ENCODE results near the gene SLC15A3.

Gene SLC15A3

GRCh38 chr11:60927061-60927592, 24.8 kb downstream of the SLC15A3 start:
- no peak for DNase-seq

DNA sequence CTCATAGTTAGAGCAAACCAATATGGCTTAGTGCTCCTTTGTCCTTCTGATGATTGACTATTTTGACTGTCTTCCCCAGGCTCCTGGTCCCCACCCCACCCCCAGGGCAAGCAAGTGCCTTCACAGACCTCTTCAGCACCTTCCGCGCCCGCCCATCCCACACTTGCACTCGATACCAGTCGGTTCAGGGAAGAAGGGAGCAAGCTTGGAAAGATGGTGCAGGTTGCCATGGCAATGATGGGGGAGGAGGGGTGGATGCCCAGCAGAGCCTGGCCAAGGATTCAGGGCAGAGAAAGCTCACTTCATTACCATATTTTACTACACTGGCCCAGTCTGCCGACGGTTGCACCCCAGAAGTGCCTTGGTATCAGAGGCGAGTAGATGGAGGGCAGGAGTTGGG, 25.5 kb downstream of the SLC15A3 start:
- no peak for DNase-seq

DNA sequence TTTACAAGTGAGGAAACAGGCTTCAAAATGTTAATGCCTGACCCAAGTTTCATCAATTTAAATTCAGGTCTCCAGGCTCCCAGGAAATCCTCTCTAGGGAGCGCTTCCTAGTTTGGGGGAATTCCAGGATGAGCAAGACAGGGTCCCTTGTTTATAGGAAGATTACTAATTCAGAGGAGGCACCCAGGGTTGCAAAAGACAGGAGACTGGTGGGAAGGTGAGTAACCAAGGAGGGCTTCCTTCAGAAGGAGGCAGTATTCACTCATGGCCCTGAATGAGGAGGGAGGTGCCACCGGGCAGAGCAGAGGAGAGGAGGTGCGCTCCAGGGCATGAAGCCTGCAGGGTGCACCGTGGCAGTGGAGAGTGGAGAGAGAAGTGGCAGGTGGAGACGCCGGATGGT, 26.1 kb downstream of the SLC15A3 start:
- DNase-seq = no peak

DNA sequence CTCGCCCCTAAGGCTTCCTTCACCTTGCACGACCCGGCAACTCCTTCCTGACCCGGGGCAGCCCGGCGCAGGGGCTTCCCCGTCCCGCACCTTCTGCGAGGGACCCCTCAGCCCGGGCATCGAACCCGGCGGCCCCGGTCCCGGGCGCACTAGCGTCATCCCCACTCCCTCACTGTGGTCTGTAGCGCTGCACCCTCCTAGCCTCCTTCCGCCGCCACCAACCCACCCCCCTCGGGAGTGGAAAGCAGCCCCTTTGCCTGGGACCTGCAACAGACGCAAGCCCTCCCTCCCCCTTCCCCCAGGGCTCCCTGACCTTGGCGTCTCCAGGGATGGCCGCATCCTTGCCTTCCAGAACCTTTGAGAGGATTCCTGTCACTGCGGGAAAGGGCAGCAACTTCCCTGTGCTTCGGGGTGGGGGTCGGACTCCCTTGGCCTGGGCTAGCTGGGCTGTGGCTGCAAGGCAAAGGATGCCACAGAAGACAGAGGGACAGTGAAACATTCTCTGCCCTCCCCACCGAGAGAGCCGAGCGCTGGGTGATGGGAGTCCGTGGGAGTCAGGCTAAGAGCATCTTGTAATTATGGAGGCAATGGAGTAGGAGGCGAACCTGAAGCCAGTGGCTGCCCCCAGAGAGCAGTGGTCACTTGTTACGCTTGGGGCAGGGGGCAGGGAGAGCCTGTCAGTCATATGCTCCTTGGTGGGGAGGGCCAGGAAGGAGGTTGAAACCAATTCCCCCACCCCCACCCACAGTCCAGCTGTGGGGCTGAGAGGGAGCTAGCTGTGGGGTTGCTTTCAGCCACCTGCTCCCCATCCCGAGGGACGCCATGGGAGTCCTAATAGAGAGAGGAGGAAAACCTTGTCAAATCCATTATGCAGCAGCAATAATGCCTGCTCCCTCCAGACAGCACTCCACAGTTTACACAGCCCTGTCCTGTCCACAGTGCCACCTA, 26.8 kb downstream of the SLC15A3 start:
- DNase-seq = no peak

DNA sequence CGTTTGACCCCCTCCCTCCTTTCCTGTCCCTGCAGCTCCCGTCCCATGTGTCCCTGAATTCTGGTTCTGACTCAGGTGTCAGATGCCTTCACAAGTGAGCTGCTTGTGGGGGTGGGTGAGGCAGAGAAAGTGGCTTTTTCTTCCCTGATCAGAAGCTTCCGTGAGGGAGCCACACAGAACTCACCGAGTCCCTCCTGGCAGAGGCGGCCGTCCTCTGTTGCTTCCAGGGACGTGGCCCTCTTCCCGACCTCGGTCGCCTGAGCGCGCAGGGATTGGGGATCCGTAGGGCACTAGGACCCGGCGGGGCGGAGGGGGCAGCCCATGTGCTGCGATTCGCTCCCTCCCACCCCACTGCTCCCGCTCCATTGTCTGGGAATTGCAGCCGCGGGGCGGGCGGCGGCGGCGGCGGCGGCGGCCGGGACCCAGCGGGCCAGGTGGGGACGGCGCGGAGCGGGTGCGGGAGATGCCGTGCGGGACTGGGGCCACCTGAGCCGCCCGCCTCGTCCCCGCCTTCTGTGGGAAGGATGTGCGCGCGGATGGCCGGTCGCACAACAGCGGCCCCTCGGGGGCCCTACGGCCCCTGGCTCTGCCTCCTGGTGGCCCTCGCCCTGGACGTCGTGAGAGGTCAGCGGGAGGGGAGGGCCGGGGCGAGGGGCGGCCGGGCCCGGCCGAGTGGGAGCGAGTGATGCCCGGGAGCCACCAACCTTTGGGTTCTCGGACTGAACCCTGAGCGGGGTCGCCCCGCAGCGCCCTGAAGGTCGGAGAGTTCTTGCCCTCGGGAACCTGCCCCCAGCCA, 27.7 kb downstream of the SLC15A3 start, which contains the start of gene TMEM132A:
TSS of gene TMEM132A (plus strand) at position 351 of the 796 bp plus-strand sequence. CDS start at position 525, 174 bp downstream.
- no peak for DNase-seq

GRCh38 chr11:60923800-60924109, 28.2 kb downstream of the SLC15A3 start:
- no peak for DNase-seq

DNA sequence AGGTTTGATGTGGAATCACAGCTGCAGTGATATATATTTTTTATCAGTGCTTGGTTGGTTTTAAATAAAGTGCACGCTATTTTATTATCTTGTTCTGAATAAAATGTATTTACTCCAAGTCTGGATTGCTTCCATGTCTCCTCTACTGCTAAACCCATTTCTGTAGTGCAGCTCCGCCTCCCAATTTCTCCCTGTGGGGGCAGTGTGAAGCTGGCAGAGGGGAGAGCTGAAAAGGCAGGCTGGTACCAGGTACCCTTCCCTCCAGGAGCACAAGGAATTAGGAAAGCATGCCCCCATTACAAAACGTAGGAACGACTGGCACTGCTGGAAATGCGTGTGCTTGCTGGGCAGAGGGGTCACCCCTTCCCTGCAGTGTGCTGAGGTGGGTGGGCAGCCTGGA, 28.6 kb downstream of the SLC15A3 start:
- DNase-seq = no peak

- no peak for DNase-seq
Measured at GRCh38 chr11:60922906-60923305, 29.1 kb downstream of the SLC15A3 start.

DNA sequence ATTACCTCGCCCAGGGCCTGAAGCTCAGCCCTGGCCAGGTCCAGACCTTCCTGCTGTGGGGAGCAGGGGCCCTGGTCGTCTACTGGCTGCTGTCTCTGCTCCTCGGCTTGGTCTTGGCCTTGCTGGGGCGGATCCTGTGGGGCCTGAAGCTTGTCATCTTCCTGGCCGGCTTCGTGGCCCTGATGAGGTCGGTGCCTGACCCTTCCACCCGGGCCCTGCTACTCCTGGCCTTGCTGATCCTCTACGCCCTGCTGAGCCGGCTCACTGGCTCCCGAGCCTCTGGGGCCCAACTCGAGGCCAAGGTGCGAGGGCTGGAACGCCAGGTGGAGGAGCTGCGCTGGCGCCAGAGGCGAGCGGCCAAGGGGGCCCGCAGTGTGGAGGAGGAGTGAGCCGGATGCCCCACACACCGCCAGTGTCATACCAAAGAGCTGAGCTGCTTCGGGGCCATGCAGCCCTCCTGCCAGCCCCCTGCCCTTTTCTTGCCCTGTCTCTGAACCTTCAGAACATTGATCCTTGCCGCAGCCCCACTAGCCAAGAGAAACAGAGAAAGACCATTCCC, 30.1 kb downstream of the SLC15A3 start:
- no peak for DNase-seq

GRCh38 chr11:60921259-60921658, 30.7 kb downstream of the SLC15A3 start:
- no peak for DNase-seq

DNA sequence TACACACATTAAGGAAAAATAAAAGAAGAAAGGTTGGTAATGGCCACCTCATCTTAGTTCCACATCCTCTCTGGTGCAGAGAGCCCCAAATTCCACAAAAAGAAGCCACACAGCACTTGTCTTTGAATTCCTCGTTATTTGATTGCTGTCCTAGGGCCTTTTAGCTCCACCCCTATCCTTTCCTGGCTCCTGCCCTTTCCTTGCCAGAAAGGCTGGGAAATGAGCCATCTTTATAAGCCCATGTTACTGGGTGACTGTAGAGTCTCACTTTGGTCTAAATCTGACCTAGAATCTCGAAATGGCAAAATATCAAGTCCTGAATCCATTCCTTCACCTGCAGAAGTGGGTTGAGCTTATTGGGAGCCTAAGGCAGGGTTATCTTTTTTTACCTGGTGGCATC, 32.0 kb downstream of the SLC15A3 start:
- no peak for DNase-seq

DNA sequence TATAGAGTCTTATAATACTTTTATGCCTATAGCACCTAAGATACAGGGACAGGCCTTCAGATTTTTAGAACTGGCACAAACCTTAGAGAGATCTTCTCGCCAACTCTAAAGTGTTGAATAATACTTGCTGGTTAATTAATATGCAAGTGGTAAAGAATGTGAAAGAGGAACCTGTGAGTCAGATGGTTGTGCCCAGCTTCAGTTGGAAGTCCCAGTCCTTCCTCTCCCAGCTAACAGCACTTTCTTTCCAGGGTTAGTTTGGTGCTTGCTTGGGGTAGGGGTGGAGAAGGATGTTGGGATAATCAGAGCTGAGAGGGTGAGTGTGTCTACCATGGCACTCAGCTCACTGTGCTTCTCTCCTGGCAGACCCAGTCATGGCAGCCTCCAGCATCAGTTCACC, 32.7 kb downstream of the SLC15A3 start:
- DNase-seq = no peak

GRCh38 chr11:60918939-60919265, 33.1 kb downstream of the SLC15A3 start:
- DNase-seq = no peak

GRCh38 chr11:60918251-60918938, 33.6 kb downstream of the SLC15A3 start:
- DNase-seq = no peak

GRCh38 chr11:60917267-60917666, 34.7 kb downstream of the SLC15A3 start:
- DNase-seq = no peak

DNA sequence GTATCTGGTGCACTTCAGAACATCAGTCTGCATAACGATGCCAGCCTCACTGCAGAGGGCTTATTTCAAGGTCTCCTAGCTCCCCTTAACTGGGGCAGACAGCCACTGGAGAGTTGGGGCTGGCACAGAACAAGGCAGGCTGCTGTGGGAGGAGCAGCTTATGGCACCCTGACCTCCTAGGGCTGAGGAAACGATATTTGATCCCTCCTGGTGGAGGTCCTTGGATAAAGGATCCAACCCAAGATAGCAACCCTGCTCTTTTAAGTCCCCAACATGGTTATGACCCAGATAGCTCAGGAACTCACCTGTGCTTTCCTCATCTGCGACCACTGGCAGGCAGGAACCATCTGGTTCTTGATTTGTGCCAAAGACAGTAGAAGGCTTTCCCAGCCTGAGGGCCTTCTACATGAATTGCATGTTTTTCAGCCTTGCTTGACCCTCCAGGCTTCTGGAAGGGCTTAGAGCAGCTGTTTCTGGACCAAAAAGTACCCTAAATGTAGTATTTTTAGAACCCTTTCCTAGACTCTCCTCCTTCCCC, 35.2 kb downstream of the SLC15A3 start:
- no peak for DNase-seq

DNA sequence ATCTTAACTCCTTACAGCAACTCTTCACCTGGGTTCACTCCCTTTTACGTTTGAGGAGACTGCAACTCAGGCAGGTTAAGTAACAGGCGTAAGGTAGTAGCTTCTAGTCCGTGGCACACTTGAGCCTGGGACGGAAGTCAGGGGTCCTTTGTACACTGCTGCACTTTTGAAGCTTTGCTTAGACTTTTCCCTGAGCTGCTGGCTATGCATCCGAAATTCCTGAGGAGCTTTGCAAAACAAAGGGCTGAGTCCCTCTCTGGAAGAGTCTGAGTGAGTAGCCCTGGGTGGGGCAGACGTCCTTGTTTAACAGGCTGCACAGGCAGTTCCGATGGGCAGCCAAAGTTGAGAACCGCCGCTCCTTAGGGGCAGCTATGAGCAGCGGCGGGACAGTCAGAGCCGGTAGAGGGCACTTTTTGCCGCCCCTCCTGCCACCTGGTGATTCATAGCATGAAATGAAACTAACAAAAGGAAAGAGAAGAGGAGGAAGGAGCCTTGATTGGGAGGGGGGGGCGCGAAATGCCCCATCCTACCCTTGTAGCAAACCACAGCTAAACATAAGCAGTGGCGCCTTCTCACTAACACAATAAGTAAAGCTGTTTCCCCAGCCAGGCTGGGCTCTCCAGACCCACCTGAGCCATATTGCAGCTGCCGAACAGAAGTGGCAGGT, 36.6 kb downstream of the SLC15A3 start:
- DNase-seq = peak; percentile 37 to 61 (median 46)

GRCh38 chr11:60914633-60915247, 37.2 kb downstream of the SLC15A3 start:
- DNase-seq = peak in 5 of 6 experiments; percentile 32 to 67 (median 42)

DNA sequence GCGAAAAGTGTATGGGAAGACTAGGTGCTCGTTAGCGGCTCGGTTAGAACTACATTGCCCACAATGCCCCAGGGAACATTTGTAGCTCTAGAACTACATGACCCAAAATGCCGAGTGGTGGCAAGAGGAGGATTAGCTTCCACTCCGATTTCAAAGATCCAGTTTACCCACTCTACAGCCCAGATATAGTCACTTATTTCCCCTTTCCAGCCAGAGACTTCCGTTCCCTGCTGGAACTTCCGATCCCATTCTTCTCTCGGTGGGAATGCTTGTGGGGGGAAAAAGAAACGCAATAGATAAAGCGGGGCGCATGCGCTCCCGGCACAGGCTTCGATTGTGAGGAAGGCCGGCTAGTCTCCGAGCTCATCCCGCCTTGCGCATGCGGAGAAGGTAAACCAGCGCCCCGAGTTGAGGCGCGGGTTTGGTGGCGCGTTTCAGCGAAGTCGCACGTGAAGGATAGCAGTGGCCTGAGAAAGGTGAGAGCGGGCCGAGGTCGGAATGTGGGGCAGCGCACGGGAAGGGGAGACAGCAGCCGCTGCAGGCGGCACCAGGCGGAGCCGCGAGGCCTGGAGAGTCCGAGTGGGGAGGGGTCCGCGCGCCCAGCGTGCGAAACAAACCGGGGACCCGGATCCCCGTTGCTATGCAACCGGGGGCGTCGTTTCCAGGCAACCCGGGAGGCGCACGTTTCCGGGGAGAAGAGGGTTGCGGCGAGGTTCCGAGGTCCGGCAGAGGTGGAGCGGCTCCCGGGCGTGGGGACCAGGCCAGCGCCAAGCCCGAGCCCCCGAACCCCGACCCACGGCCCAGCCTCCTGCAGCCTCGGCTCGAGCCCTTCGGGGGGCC, 38.0 kb downstream of the SLC15A3 start, which contains the start of gene TMEM109:
TSS of gene TMEM109 (plus strand) at position 366 of the 840 bp plus-strand sequence. CDS start 5,536 bp downstream, outside the sequence.
- peak; percentile 80 to 95 (median 90) for DNase-seq

GRCh38 chr11:60912851-60913528, 39.0 kb downstream of the SLC15A3 start:
- DNase-seq = no peak
